SK-N-SH (cell line): ENCODE results near the gene GPR37L1. TPM values are rescaled to one million over a fixed set of nuclear protein-coding genes. Genes with fewer than 3 reads are reported as not detected.

Experiments
- CTCF ChIA-PET: fragments of 300-600, 350-600 bp; formaldehyde crosslinking; extraction: SDS; loops from one replicate; lab custom pipeline; 2021; lab: Yijun Ruan, JAX
- POLR2A ChIA-PET: fragments of 350-600 bp; sonication (Branson Sonifier 250); formaldehyde crosslinking; extraction: SDS; loops from one replicate; lab custom pipeline; 2020; ENCODE audit warnings: antibody characterized with exemption, inconsistent platforms; lab: Yijun Ruan, JAX
- DNase-seq: peaks from one replicate; pipeline ENCODE4 v3.0.0; 2012
- H2AFZ ChIP-seq: fragments of 200-600 bp; sonication (generic); 2 replicates; pipeline ENCODE4 v1.8.1; 2016; ENCODE audit warnings: antibody characterized with exemption, mild to moderate bottlenecking, low read depth
- H3F3A ChIP-seq: fragments of 200-600 bp; sonication (generic); replicated peaks from 2 replicates; pipeline ENCODE3; 2016; ENCODE audit warnings: antibody characterized with exemption, mild to moderate bottlenecking; ENCODE audit not compliant: insufficient read depth
- H3K27ac ChIP-seq, 2 experiments: fragments of 200-500 bp in 1 of 2; fragments of 200-600 bp in 1 of 2; sonication (Bioruptor generic) in 1 of 2; sonication (generic), shearing (Covaris generic) in 1 of 2; 2 replicates each; pipeline versions ENCODE4 v1.5.1 to v1.6.1; 2014 to 2016; ENCODE audit warnings: low read depth in 2 of 2, inconsistent platforms in 1 of 2, low read length in 1 of 2, mild to moderate bottlenecking in 1 of 2, mixed read lengths in 1 of 2
- H3K27me3 ChIP-seq: fragments of 200-600 bp; sonication (generic), shearing (Covaris generic); 2 replicates; pipeline ENCODE4 v1.6.1; 2016; ENCODE audit warnings: mixed run types; ENCODE audit not compliant: insufficient read depth
- H3K36me3 ChIP-seq, 2 experiments: fragments of 200-500 bp in 1 of 2; fragments of 200-600 bp in 1 of 2; sonication (Bioruptor generic) in 1 of 2; sonication (generic) in 1 of 2; replicated peaks in 1 of 2; 2 replicates each; pipeline versions ENCODE3 to v1.5.1; 2014 to 2016; ENCODE audit warnings: low read length in 1 of 2, mild to moderate bottlenecking in 1 of 2; ENCODE audit not compliant: insufficient read depth in 2 of 2, control insufficient read depth in 1 of 2
- H3K4me1 ChIP-seq, 2 experiments: fragments of 200-500 bp in 1 of 2; fragments of 200-600 bp in 1 of 2; sonication (Bioruptor generic) in 1 of 2; sonication (generic), shearing (Covaris generic) in 1 of 2; 2 replicates each; pipeline versions ENCODE4 v1.5.1 to v1.6.1; 2014 to 2016; ENCODE audit warnings: low read depth in 1 of 2, low read length in 1 of 2, mixed run types in 1 of 2; ENCODE audit not compliant: insufficient read depth in 2 of 2, control insufficient read depth in 1 of 2
- H3K4me2 ChIP-seq: fragments of 200-600 bp; sonication (generic), shearing (Covaris generic); 2 replicates; pipeline ENCODE4 v1.6.1; 2017; ENCODE audit warnings: mixed run types
- H3K4me3 ChIP-seq, 2 experiments: fragments of 200-500 bp in 1 of 2; fragments of 200-600 bp in 1 of 2; sonication (Bioruptor generic) in 1 of 2; sonication (generic), shearing (Covaris generic) in 1 of 2; 2 replicates each; pipeline versions ENCODE4 v1.5.1 to v1.8.1; 2014 to 2016; ENCODE audit warnings: low read depth in 2 of 2, inconsistent platforms in 1 of 2, low read length in 1 of 2, mild to moderate bottlenecking in 1 of 2, mixed read lengths in 1 of 2, moderate library complexity in 1 of 2
- H3K79me2 ChIP-seq: fragments of 200-600 bp; sonication (generic); 2 replicates; pipeline ENCODE4 v1.8.1; 2017; ENCODE audit warnings: mild to moderate bottlenecking; ENCODE audit not compliant: insufficient read depth
- H3K9ac ChIP-seq: fragments of 200-600 bp; sonication (generic); 2 replicates; pipeline ENCODE4 v1.6.1; 2017; ENCODE audit warnings: mixed run types
- H3K9me2 ChIP-seq: fragments of 200-600 bp; sonication (generic); 2 replicates; pipeline ENCODE4 v1.6.1; 2017; ENCODE audit warnings: mixed run types
- H3K9me3 ChIP-seq: fragments of 200-600 bp; sonication (generic); 2 replicates; pipeline ENCODE4 v1.6.1; 2017; ENCODE audit warnings: mixed run types, mild to moderate bottlenecking, moderate library complexity
- H4K20me1 ChIP-seq: fragments of 200-600 bp; sonication (generic); 2 replicates; pipeline ENCODE4 v1.6.1; 2017; ENCODE audit warnings: mild to moderate bottlenecking, mixed run types; ENCODE audit not compliant: insufficient read depth
- FOXM1 ChIP-seq: IDR thresholded peaks from 2 replicates; pipeline ENCODE4 v1.4.0; 2012; ENCODE audit warnings: low read depth, mild to moderate bottlenecking
- GATA2 ChIP-seq: sonication (generic); formaldehyde crosslinking; IDR thresholded peaks from 2 replicates; pipeline ENCODE4 v1.5.0; 2020; ENCODE audit warnings: mild to moderate bottlenecking, missing genetic modification reagents
- MAX ChIP-seq: IDR thresholded peaks from 2 replicates; pipeline ENCODE4 v1.4.0; 2012; ENCODE audit warnings: low read depth
- MEF2A ChIP-seq: IDR thresholded peaks from 2 replicates; pipeline ENCODE4 v1.4.0; 2012; ENCODE audit warnings: low read depth, borderline replicate concordance
- MXI1 ChIP-seq: IDR thresholded peaks from 2 replicates; pipeline ENCODE4 v1.6.1; 2012; ENCODE audit warnings: mild to moderate bottlenecking, low read depth, low read length, improper control_type of control experiment
- NFIC ChIP-seq: IDR thresholded peaks from 2 replicates; pipeline ENCODE4 v1.4.0; 2012; ENCODE audit warnings: borderline replicate concordance
- PBX3 ChIP-seq: IDR thresholded peaks from 2 replicates; pipeline ENCODE4; 2012
- POLR2AphosphoS5 ChIP-seq: IDR thresholded peaks from 2 replicates; pipeline ENCODE4 v1.6.1; 2012; ENCODE audit warnings: low read depth, low read length
- RCOR1 ChIP-seq: fragments of 150-350 bp; IDR thresholded peaks from 2 replicates; pipeline ENCODE4 v1.6.1; 2017; ENCODE audit warnings: antibody characterized with exemption, low read length
- REST ChIP-seq: IDR thresholded peaks from 2 replicates; pipeline ENCODE4 v1.6.1; 2012; ENCODE audit warnings: mild to moderate bottlenecking, low read depth, low read length, moderate library complexity
- RXRA ChIP-seq: IDR thresholded peaks from 2 replicates; pipeline ENCODE4 v1.4.0; 2012; ENCODE audit warnings: low read depth, mild to moderate bottlenecking, borderline replicate concordance
- SIN3A ChIP-seq: IDR thresholded peaks from 2 replicates; pipeline ENCODE4 v1.6.1; 2012; ENCODE audit warnings: low read depth, mild to moderate bottlenecking, low read length, moderate library complexity, borderline replicate concordance
- USF1 ChIP-seq: IDR thresholded peaks from 2 replicates; pipeline ENCODE4 v1.4.0; 2012; ENCODE audit warnings: low read depth, borderline replicate concordance
- USF2 ChIP-seq: fragments of 150-350 bp; IDR thresholded peaks from 2 replicates; pipeline ENCODE4 v1.6.1; 2017; ENCODE audit warnings: antibody characterized with exemption, low read length, low read depth, borderline replicate concordance
- ZBTB33 ChIP-seq: IDR thresholded peaks from 2 replicates; pipeline ENCODE4 v1.4.0; 2012; ENCODE audit warnings: low read depth, borderline replicate concordance
- WGBS: methylation state at CpG from one replicate; pipeline ENCODE4 v1.1.6; 2017; ENCODE audit warnings: low lambda C conversion rate; 5-methylcytosine and 5-hydroxymethylcytosine counted together
- polyA plus RNA-seq, 3 experiments: library from polyadenylated mRNA; depleted of rRNA; stranded (reverse); fragments of >200 nt; gene quantifications; 2 replicates each; pipeline ENCODE4 v1.2.3, GENCODE V29; 2012

The GPR37L1 gene
- polyA plus RNA-seq, 1 of the 3 experiments (the other 2 are of a cell fraction): not detected

GRCh38 chr1:202126426-202126825, 3.7 kb downstream of the GPR37L1 start:
- Histone ChIP-seq H4K20me1 (no peaks in the 10 kb centered on the region), H3F3A (peaks cover 3% of the 10 kb centered on the region)
- CTCF ChIA-PET: interaction anchor here (1.4 to 12.0 kb wide), 6 partner anchors 8 to 120 kb away, joined by 3 to 411 read pairs (median 4); partner anchors contain the start of gene ELF3
- no peak for TF ChIP-seq RXRA
- TF ChIP-seq MXI1: no peak
- TF ChIP-seq RCOR1: no peak
- no peak for TF ChIP-seq MEF2A
- TF ChIP-seq ZBTB33: no peak
- TF ChIP-seq FOXM1: no peak
- TF ChIP-seq, all 33 proteins: peak for 0
- no peak overlapping the region for H3K9ac ChIP-seq
- 68% methylated on average over 9 of the region's 9 CpGs for WGBS
- H3K27me3 ChIP-seq: no peaks in the 10 kb centered on the region
- no peaks in the 10 kb centered on the region for H3K9me2 ChIP-seq
- no peak for DNase-seq
- no peaks in the 10 kb centered on the region for H3K36me3 ChIP-seq
- no peak overlapping the region for H3K27ac ChIP-seq
- no peaks in the 10 kb centered on the region for H3K79me2 ChIP-seq
- H3K4me3 ChIP-seq: no peak overlapping the region
- peaks cover 0 to 17% of the 10 kb centered on the region in 2 experiments; a peak in 1 of 4 replicates for H3K4me1 ChIP-seq
- POLR2A ChIA-PET: no interaction called here
- no peak overlapping the region for H2AFZ ChIP-seq
- no peak overlapping the region for H3K4me2 ChIP-seq
- H3K9me3 ChIP-seq: no peaks in the 10 kb centered on the region

- 96% methylated on average over 5 of the region's 6 CpGs for WGBS
- TF ChIP-seq REST (no peak), USF1 (no peak), MEF2A (no peak), MXI1 (no peak), USF2 (no peak), NFIC (no peak), SIN3A (no peak), RCOR1 (no peak), ZBTB33 (no peak), MAX (no peak), GATA2 (CRISPR knock-in tag) (no peak), POLR2AphosphoS5 (no peak), PBX3 (no peak)
Measured at GRCh38 chr1:202127061-202127460, 4.3 kb downstream of the GPR37L1 start.

More at GRCh38 chr1:202127061-202127460, 4.3 kb downstream of the GPR37L1 start:
- no peak overlapping the region for H3K4me2 ChIP-seq
- H3K9me2 ChIP-seq: no peaks in the 10 kb centered on the region
- no peaks in the 10 kb centered on the region for H3K27me3 ChIP-seq
- H2AFZ ChIP-seq: no peak overlapping the region
- H3K4me3 ChIP-seq: no peak overlapping the region
- no peak overlapping the region for H3K9ac ChIP-seq
- no peaks in the 10 kb centered on the region for H3K9me3 ChIP-seq
- no peaks in the 10 kb centered on the region for H4K20me1 ChIP-seq
- H3K4me1 ChIP-seq: peaks cover 0 to 17% of the 10 kb centered on the region in 2 experiments; a peak in 1 of 4 replicates
- no peaks in the 10 kb centered on the region for H3K79me2 ChIP-seq
- H3K36me3 ChIP-seq: no peaks in the 10 kb centered on the region
- no peak for DNase-seq
- POLR2A ChIA-PET: no interaction called here
- CTCF ChIA-PET: interaction anchor here (1.4 to 12.0 kb wide), 5 partner anchors 6 to 121 kb away, joined by 3 to 411 read pairs (median 5); partner anchors contain the start of genes ELF3 and GPR37L1
- H3F3A ChIP-seq: peaks cover 3% of the 10 kb centered on the region
- no peak overlapping the region for H3K27ac ChIP-seq
